ENCODE data around the gene UBL7. TPM values are rescaled to one million over a fixed set of nuclear protein-coding genes. Genes with fewer than 3 reads are reported as not detected.

Gene UBL7
- polyA plus RNA-seq, 1 donor from 2014 or later: 70.7 TPM

- H3K4me2 ChIP-seq (ENCODE audit: low read length): no peak overlapping the region
- no peaks in the 10 kb centered on the region for H4K20me1 ChIP-seq (ENCODE audit: insufficient read depth)
- TF ChIP-seq SMC3 (conservative IDR thresholded peaks at IDR 0.05; ENCODE audit: poor library complexity): no peak
- no peak for TF ChIP-seq RAD21 (conservative IDR thresholded peaks at IDR 0.05)
- TF ChIP-seq POLR2AphosphoS5 (IDR thresholded peaks at IDR 0.05): no peak
- TF ChIP-seq, protein P1, sequence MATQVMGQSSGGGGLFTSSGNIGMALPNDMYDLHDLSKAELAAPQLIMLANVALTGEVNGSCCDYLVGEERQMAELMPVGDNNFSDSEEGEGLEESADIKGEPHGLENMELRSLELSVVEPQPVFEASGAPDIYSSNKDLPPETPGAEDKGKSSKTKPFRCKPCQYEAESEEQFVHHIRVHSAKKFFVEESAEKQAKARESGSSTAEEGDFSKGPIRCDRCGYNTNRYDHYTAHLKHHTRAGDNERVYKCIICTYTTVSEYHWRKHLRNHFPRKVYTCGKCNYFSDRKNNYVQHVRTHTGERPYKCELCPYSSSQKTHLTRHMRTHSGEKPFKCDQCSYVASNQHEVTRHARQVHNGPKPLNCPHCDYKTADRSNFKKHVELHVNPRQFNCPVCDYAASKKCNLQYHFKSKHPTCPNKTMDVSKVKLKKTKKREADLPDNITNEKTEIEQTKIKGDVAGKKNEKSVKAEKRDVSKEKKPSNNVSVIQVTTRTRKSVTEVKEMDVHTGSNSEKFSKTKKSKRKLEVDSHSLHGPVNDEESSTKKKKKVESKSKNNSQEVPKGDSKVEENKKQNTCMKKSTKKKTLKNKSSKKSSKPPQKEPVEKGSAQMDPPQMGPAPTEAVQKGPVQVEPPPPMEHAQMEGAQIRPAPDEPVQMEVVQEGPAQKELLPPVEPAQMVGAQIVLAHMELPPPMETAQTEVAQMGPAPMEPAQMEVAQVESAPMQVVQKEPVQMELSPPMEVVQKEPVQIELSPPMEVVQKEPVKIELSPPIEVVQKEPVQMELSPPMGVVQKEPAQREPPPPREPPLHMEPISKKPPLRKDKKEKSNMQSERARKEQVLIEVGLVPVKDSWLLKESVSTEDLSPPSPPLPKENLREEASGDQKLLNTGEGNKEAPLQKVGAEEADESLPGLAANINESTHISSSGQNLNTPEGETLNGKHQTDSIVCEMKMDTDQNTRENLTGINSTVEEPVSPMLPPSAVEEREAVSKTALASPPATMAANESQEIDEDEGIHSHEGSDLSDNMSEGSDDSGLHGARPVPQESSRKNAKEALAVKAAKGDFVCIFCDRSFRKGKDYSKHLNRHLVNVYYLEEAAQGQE (IDR thresholded peaks at IDR 0.05; ENCODE audit: borderline replicate concordance): no peak
- no peak for TF ChIP-seq CTCF (IDR thresholded peaks at IDR 0.05; ENCODE audit: poor library complexity, severe bottlenecking)
- no peak for TF ChIP-seq EZH2 (IDR thresholded peaks at IDR 0.05; ENCODE audit: borderline replicate concordance, insufficient read depth, low read length, poor library complexity, severe bottlenecking)
- no peak for TF ChIP-seq EP300 (conservative IDR thresholded peaks at IDR 0.05; ENCODE audit: poor library complexity, severe bottlenecking)
- no peak for TF ChIP-seq TAF1 (IDR thresholded peaks at IDR 0.05; ENCODE audit: low read depth)
- TF ChIP-seq MXI1 (conservative IDR thresholded peaks at IDR 0.05; ENCODE audit: poor library complexity, severe bottlenecking): no peak
- H3K9me2 ChIP-seq (ENCODE audit: insufficient read depth, low read length): no peaks in the 10 kb centered on the region
- no peaks in the 10 kb centered on the region for H3K27me3 ChIP-seq (ENCODE audit: insufficient read depth, low read depth, low read length)
- H3K4me3 ChIP-seq (ENCODE audit: low read length): no peak overlapping the region
- no peaks in the 10 kb centered on the region for H3F3A ChIP-seq (ENCODE audit: insufficient read depth, low read length, poor library complexity, severe bottlenecking)
- peaks cover 22% of the 10 kb centered on the region for H3K79me2 ChIP-seq (replicated peaks; ENCODE audit: insufficient read depth, low read length)
- no peak overlapping the region for H3K27ac ChIP-seq (ENCODE audit: low read length)
- H3K9me3 ChIP-seq (ENCODE audit: low read length): no peaks in the 10 kb centered on the region
- no peak overlapping the region for H2AFZ ChIP-seq (ENCODE audit: low read depth, low read length)
- no peaks in the 10 kb centered on the region for H3K36me3 ChIP-seq (ENCODE audit: insufficient read depth, low read length)
- no peak overlapping the region for H3K9ac ChIP-seq (ENCODE audit: low read length)
Observed at GRCh38 chr15:74427607-74428441, 33.1 kb downstream of the UBL7 start.

DNA sequence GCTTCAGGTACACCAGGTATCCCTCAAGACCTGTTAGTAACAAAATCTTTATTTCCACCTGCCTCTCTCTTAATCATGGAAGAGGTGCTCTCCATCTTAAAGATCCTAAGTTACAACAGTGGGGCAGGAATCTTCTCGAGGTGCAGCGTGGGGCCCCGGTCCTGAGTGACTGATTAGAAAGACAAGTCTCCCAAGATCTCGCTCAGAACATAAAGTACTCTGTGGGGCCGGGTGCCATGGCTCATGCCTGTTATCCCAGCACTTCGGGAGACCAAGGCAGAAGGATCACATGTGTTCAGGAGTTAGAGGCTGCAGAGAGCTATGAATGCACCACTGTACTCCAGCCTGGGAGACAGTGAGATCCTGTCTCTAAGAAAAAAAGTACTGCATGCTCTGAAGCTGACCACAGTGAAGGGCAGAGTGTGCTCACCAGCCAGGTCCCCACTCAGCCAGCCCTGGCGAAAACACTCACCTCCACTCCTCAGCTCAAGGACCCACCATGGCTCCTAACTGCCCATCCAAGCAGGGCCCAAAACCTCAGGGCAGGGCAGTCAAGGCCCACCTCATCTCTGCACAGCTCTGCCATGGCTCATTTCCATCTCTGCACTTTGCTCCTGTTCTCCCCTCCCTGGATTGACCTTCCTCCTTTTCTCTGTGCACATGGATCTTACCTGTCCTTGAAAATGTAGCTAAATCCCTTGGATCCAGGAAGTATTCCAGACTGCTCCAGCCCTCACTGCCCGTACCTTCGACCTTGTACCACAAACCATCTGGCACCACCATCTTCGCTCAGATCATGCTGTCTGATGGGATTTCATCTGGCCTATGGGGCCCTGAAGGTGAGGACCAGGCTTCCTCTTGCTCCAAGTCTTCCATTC is 34.3 kb downstream of the UBL7 start:
- Histone ChIP-seq H3K27me3 (ENCODE audit: insufficient read depth, low read depth, low read length) (no peaks in the 10 kb centered on the region), H3K9me3 (ENCODE audit: low read length) (no peaks in the 10 kb centered on the region), H3K4me2 (ENCODE audit: low read length) (no peak overlapping the region), H3K9ac (ENCODE audit: low read length) (no peak overlapping the region), H3K36me3 (ENCODE audit: insufficient read depth, low read length) (no peaks in the 10 kb centered on the region), H2AFZ (ENCODE audit: low read depth, low read length) (no peak overlapping the region), H3K27ac (ENCODE audit: low read length) (no peak overlapping the region), H3K4me3 (ENCODE audit: low read length) (no peak overlapping the region), H3K79me2 (replicated peaks; ENCODE audit: insufficient read depth, low read length) (peaks cover 10% of the 10 kb centered on the region), H3K9me2 (ENCODE audit: insufficient read depth, low read length) (no peaks in the 10 kb centered on the region), H3F3A (ENCODE audit: insufficient read depth, low read length, poor library complexity, severe bottlenecking) (no peaks in the 10 kb centered on the region), H4K20me1 (ENCODE audit: insufficient read depth) (no peaks in the 10 kb centered on the region)
- TF ChIP-seq SMC3 (conservative IDR thresholded peaks at IDR 0.05; ENCODE audit: poor library complexity) (no peak), EZH2 (IDR thresholded peaks at IDR 0.05; ENCODE audit: borderline replicate concordance, insufficient read depth, low read length, poor library complexity, severe bottlenecking) (no peak), CTCF (IDR thresholded peaks at IDR 0.05; ENCODE audit: poor library complexity, severe bottlenecking) (no peak), RAD21 (conservative IDR thresholded peaks at IDR 0.05) (no peak), MXI1 (conservative IDR thresholded peaks at IDR 0.05; ENCODE audit: poor library complexity, severe bottlenecking) (no peak), EP300 (conservative IDR thresholded peaks at IDR 0.05; ENCODE audit: poor library complexity, severe bottlenecking) (no peak), TAF1 (IDR thresholded peaks at IDR 0.05; ENCODE audit: low read depth) (no peak), POLR2AphosphoS5 (IDR thresholded peaks at IDR 0.05) (no peak)
- TF ChIP-seq, protein P1 (IDR thresholded peaks at IDR 0.05; ENCODE audit: borderline replicate concordance): no peak

Data from neural cell (in vitro differentiated cells).